ENCODE measurements around the gene CMTM4.
A peak's percentile ranks its signal among the peaks of the same experiment; 100 is the strongest.

Gene CMTM4

GRCh38 chr16:66661210-66661560, 35.4 kb downstream of the CMTM4 start:
- ChIA-PET CTCF (interaction anchor here (0.7 to 6.5 kb wide), 31 partner anchors 9 to 222 kb away, joined by 3 to 146 read pairs (median 6); partner anchors contain the start of genes CMTM3, DYNC1LI2 and NAE1), POLR2A (interaction anchor here (0.7 to 1.3 kb wide), 5 partner anchors 8 to 63 kb away, joined by 3 to 5 read pairs (median 3); no protein-coding TSS in a partner anchor)
- H3K4me3 ChIP-seq (ENCODE audit: low read depth, low read length): no peak overlapping the region
- DNase-seq (ENCODE audit: low read depth, low spot score): no peak
- TF ChIP-seq CTCF (IDR thresholded peaks at IDR 0.05; ENCODE audit: insufficient read depth, low read length, missing control alignments): no peak

- peak; percentile 53 for TF ChIP-seq CTCF (IDR thresholded peaks at IDR 0.05; ENCODE audit: insufficient read depth, low read length, missing control alignments)
- ChIA-PET CTCF (interaction anchor here (0.7 to 6.5 kb wide), 28 partner anchors 8 to 212 kb away, joined by 3 to 146 read pairs (median 6); partner anchors contain the start of genes CMTM3, DYNC1LI2 and NAE1), POLR2A (interaction anchor here (0.6 to 1.3 kb wide), 5 partner anchors 8 to 58 kb away, joined by 3 to 5 read pairs (median 3); no protein-coding TSS in a partner anchor)
- H3K4me3 ChIP-seq (ENCODE audit: low read depth, low read length): no peak overlapping the region
- no peak for DNase-seq (ENCODE audit: low read depth, low spot score)
These were observed 35.9 kb downstream of the CMTM4 start for GRCh38 chr16:66660422-66661209.

GRCh38 chr16:66658860-66659190, 37.7 kb downstream of the CMTM4 start:
- no peak overlapping the region for H3K4me3 ChIP-seq (ENCODE audit: low read depth, low read length)
- CTCF ChIA-PET: interaction anchor here (0.9 to 6.5 kb wide), 10 partner anchors 6 to 172 kb away, joined by 3 to 146 read pairs (median 4); partner anchors contain the start of gene DYNC1LI2
- no peak for TF ChIP-seq CTCF (IDR thresholded peaks at IDR 0.05; ENCODE audit: insufficient read depth, low read length, missing control alignments)
- POLR2A ChIA-PET: no interaction called here
- no peak for DNase-seq (ENCODE audit: low read depth, low spot score)

GRCh38 chr16:66658143-66658859, 38.2 kb downstream of the CMTM4 start:
- TF ChIP-seq CTCF (IDR thresholded peaks at IDR 0.05; ENCODE audit: insufficient read depth, low read length, missing control alignments): no peak
- no peak for DNase-seq (ENCODE audit: low read depth, low spot score)
- POLR2A ChIA-PET: no interaction called here

GRCh38 chr16:66656547-66656946, 40.0 kb downstream of the CMTM4 start:
- ChIA-PET POLR2A (no interaction called here), CTCF (interaction anchor here (1.3 kb wide), 1 partner anchor 21 kb away, joined by 4 read pairs; no protein-coding TSS in a partner anchor)
- H3K4me3 ChIP-seq (ENCODE audit: low read depth, low read length): no peak overlapping the region
- TF ChIP-seq CTCF (IDR thresholded peaks at IDR 0.05; ENCODE audit: insufficient read depth, low read length, missing control alignments): no peak
- no peak for DNase-seq (ENCODE audit: low read depth, low spot score)

More at GRCh38 chr16:66658143-66658859, 38.2 kb downstream of the CMTM4 start:
- CTCF ChIA-PET: interaction anchor here (0.9 to 6.5 kb wide), 13 partner anchors 6 to 252 kb away, joined by 3 to 146 read pairs (median 4); partner anchors contain the start of gene DYNC1LI2
- H3K4me3 ChIP-seq (ENCODE audit: low read depth, low read length): no peak overlapping the region
